Effector memory CD4-positive, alpha-beta T cell (primary cell): ENCODE results near the gene IMP4.

Experiments
- DNase-seq, 3 donors: peaks; one replicate each; pipeline ENCODE4 v3.0.0-alpha.2; 2020
- H3K27ac ChIP-seq: 2 replicates; pipeline ENCODE4 v1.7.0; 2013; ENCODE audit warnings: mild to moderate bottlenecking, low read length, moderate library complexity; ENCODE audit not compliant: insufficient read depth, poor library complexity, severe bottlenecking
- H3K27me3 ChIP-seq: replicated peaks from 2 replicates; pipeline ENCODE4 v1.7.0; 2013; ENCODE audit warnings: mild to moderate bottlenecking, low read length; ENCODE audit not compliant: insufficient read depth, control insufficient read depth, poor library complexity, severe bottlenecking
- H3K36me3 ChIP-seq: 2 replicates; pipeline ENCODE4 v1.7.0; 2013; ENCODE audit warnings: mild to moderate bottlenecking, low read length, moderate library complexity; ENCODE audit not compliant: control insufficient read depth, insufficient read depth
- H3K4me1 ChIP-seq: 2 replicates; pipeline ENCODE4 v1.7.0; 2013; ENCODE audit warnings: low read length, mild to moderate bottlenecking; ENCODE audit not compliant: control insufficient read depth, insufficient read depth, poor library complexity, severe bottlenecking
- H3K4me3 ChIP-seq: 2 replicates; pipeline ENCODE4 v1.7.0; 2013; ENCODE audit warnings: low read length, low read depth, mild to moderate bottlenecking; ENCODE audit not compliant: insufficient read depth, poor library complexity, severe bottlenecking
- H3K9me3 ChIP-seq: 2 replicates; pipeline ENCODE4 v1.7.0; 2013; ENCODE audit warnings: mild to moderate bottlenecking, low read length, moderate library complexity; ENCODE audit not compliant: control insufficient read depth

IMP4 gene

GRCh38 chr2:130336150-130336876 lies 6.4 kb upstream of the IMP4 start:
- H3K36me3 ChIP-seq, result peaks cover 18% of the 10 kb centered on the region
- H3K4me3 ChIP-seq, result no peak overlapping the region
- no peak for DNase-seq
- H3K9me3 ChIP-seq, result no peaks in the 10 kb centered on the region
- H3K4me1 ChIP-seq, result peaks cover 6% of the 10 kb centered on the region
- no peaks in the 10 kb centered on the region for H3K27me3 ChIP-seq
- H3K27ac ChIP-seq, result no peak overlapping the region

DNA sequence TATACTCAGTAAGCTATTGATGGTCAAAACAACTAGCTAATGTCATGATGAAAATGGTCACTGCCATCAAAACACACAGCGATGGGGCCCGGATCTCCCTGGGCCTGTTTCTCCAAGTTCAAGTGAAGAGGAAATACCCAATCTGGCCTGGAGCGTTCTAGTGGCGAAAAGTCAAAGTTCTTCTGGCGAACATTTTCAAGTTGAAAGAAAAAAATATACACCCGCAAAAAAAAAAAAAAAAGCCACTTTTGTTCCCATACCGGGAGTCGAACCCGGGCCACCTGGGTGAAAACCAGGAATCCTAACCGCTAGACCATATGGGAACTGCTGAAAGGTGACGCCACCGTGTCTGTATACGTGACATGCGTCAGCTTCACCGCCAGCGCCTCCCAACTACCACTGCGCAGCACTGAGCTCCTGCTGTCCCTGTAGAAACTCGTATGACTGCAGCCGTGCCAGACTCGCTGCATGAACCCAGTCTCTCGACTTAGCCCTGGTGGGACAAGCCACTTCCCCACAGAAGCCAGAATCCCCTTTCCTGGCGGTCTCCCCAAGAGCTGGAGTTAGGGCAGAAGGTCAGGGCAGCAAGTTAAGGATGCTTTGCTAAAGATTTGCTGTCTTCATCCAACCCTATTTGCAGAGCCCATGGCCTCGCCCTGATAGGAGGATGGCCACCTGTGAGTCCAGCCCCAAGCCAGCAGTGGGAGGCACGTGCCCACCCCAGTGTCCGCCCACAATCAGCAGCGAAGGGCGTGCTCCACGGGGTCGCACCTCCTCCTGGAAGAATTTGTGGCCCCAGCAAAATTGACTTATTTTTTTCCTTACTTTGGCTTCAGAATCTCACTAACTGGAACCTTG lies 5.6 kb upstream of the IMP4 start:
- Histone ChIP-seq H3K36me3 (peaks cover 18% of the 10 kb centered on the region), H3K27me3 (no peaks in the 10 kb centered on the region), H3K27ac (no peak overlapping the region), H3K4me3 (no peak overlapping the region), H3K4me1 (peaks cover 6% of the 10 kb centered on the region), H3K9me3 (no peaks in the 10 kb centered on the region)
- peak in 2 of 3 donors; percentile 21 to 40 for DNase-seq

DNA sequence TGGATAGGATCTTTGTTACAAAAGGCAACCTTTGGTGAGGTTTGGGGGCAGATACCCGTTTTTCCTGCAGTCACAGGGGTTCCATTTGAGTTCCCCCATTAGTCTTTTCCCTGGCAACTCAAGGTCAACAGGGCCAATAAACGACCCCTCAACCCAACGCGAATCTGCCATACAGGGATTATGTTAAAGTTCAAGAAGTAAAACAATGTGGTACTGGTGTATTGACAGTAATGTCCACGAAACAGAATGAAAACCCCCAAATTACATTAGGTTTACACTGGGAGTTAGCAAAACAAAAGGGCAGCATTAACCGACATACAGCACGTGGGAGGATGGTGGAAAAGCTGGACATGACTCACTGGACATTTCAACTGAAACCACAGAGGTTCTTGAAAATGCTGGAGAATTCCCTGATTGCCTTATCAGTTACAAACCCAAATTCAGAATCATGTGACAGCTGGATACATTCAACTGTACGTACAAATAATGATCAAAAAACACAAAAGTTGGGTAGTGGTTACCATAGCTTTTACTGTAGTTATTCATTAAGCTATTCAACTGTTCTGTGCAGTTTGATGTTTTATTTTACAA lies 4.9 kb upstream of the IMP4 start:
- no peak for DNase-seq
- Histone ChIP-seq H3K36me3 (peaks cover 18% of the 10 kb centered on the region), H3K27ac (no peak overlapping the region), H3K9me3 (no peaks in the 10 kb centered on the region), H3K4me3 (no peak overlapping the region), H3K27me3 (no peaks in the 10 kb centered on the region), H3K4me1 (no peaks in the 10 kb centered on the region)

DNA sequence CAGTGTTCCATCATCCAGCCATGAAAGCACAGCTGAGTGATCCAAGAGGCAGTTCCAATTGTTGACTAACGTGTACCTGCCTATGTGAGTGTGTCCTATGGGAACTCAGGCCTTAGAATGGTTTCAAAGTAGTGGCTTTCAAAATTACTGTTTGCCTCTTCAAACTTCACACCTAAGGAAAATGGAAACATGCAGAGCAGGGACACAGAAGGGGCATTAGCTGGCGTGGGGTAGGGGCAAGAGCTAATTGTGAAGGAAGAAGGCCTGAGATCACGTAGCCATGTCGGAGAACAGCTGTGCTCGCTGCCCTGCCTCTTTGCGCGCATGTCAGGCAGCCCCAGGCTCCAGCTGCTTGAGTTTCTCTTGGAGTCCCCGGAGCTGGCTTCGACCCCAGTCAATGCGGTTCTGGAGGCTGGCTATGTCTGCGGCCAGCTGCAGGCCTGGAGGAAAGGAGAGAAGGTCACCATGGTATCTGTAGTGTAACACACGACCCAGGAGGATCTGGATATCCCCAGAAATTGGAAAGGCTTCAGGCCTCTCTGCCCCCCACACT lies 3.8 kb upstream of the IMP4 start:
- H3K4me1 ChIP-seq, result peaks cover 7% of the 10 kb centered on the region
- no peak overlapping the region for H3K27ac ChIP-seq
- no peaks in the 10 kb centered on the region for H3K9me3 ChIP-seq
- peaks cover 18% of the 10 kb centered on the region for H3K36me3 ChIP-seq
- no peak overlapping the region for H3K4me3 ChIP-seq
- no peak for DNase-seq
- no peaks in the 10 kb centered on the region for H3K27me3 ChIP-seq

DNA sequence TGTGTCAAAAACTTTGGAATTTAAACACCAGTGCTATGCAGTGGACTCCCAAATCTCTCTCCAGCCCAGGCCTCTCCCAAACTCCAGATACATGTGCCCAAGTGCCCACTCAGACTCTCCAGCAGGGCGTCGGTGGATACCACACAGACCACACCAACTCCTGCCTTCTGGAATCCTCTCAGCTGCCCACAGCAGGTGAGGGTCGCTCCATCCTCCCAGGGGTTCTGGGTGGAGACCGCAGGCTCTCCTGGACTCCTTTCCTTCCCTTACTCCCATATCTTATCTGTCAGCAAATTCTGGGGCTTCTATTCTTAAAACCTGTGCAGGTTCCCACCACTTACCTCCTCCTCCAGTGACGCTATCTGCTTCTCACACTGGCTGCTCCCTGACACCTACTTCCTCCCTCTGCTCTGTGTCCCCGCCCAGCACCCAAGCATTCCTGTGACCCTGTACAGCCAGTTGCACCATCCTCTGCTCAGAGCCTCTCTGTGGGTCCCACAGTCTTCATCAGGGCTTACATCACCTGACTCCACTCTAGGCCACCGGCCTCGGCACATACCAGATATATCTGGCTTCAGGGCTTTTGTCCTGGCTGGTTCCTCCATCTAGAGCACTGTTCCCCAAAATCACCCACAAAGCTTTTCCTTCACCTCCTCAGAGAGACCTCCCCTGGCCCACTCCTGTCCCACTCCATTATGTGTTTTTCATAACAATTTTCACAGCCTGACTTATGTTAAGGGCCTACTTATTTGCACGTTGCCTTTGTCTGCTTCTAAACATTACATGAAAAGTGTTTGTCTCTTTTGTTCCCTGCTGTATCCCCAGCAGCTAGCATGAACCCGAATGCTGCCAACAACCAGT lies 2.6 kb upstream of the IMP4 start:
- DNase-seq, result no peak
- H3K27ac ChIP-seq, result no peak overlapping the region
- peaks cover 26% of the 10 kb centered on the region for H3K36me3 ChIP-seq
- H3K27me3 ChIP-seq, result no peaks in the 10 kb centered on the region
- no peak overlapping the region for H3K4me3 ChIP-seq
- peaks cover 7% of the 10 kb centered on the region for H3K4me1 ChIP-seq
- H3K9me3 ChIP-seq, result no peaks in the 10 kb centered on the region

- H3K4me3 ChIP-seq, result peak overlapping the region; percentile 82
- H3K27ac ChIP-seq, result peak overlapping the region; percentile 95
- no peaks in the 10 kb centered on the region for H3K9me3 ChIP-seq
- H3K4me1 ChIP-seq, result peaks cover 7% of the 10 kb centered on the region
- peaks cover 40% of the 10 kb centered on the region for H3K36me3 ChIP-seq
- H3K27me3 ChIP-seq, result no peaks in the 10 kb centered on the region
- no peak for DNase-seq
Measured at GRCh38 chr2:130341562-130342019, 1.1 kb upstream of the IMP4 start.

DNA sequence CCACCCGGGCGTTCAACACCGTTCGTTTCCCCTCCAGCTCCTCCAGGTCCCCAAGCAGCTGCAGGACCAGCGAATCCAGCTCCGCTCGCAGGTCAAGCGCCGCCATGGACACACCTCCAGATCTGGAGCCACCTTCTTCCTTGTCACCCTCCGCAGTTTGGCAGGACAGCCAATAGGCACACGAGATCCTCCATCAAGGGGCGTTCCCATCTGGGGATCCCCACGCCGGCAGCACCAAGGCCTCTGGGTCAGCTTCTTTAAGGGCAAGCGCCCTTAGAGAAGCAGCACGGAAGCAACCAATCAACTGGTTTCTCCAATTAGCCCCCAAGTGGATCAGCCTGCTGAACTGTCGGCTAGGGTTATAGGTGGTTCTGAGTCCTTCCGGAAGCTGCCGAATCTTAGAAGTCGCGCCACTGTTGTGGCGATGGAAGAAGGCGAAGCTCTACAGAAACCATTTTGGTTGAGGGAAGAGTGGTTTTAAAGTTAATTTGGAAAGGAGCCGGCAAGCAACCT lies 621 bp upstream of the IMP4 start:
- H3K27ac ChIP-seq, result peak overlapping the region; percentile 95
- no peaks in the 10 kb centered on the region for H3K27me3 ChIP-seq
- no peaks in the 10 kb centered on the region for H3K9me3 ChIP-seq
- DNase-seq, result peak; percentile 74 to 84 (median 82)
- peaks cover 45% of the 10 kb centered on the region for H3K36me3 ChIP-seq
- H3K4me3 ChIP-seq, result peak overlapping the region; percentile 82
- peaks cover 7% of the 10 kb centered on the region for H3K4me1 ChIP-seq

DNA sequence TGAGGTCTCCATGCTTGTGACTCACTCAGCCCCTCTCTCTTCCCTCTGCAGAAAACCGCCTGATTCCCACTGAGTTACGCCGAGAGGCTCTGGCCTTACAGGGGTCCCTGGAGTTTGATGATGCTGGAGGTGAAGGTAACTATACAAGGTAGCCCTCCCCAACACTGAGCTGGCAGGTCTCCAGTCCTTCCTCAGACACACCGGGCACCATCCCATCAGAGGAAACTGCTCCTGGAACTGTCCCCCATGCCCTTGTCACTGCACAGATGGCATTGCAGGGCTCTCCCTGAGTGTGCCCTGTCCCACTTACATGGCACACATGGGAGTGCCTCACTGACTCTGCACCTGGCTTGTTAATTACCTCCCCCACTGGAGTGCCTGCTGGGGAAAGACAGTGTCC lies 1.9 kb downstream of the IMP4 start:
- DNase-seq, result no peak
- H3K36me3 ChIP-seq, result peaks cover 39% of the 10 kb centered on the region
- no peaks in the 10 kb centered on the region for H3K27me3 ChIP-seq
- no peak overlapping the region for H3K4me3 ChIP-seq
- no peaks in the 10 kb centered on the region for H3K9me3 ChIP-seq
- peaks cover 7% of the 10 kb centered on the region for H3K4me1 ChIP-seq
- H3K27ac ChIP-seq, result no peak overlapping the region

GRCh38 chr2:130345091-130345490 lies 2.4 kb downstream of the IMP4 start:
- no peaks in the 10 kb centered on the region for H3K27me3 ChIP-seq
- H3K36me3 ChIP-seq, result peaks cover 39% of the 10 kb centered on the region
- no peak for DNase-seq

More at GRCh38 chr2:130345091-130345490, 2.4 kb downstream of the IMP4 start:
- Histone ChIP-seq H3K4me3 (no peak overlapping the region), H3K27ac (no peak overlapping the region), H3K9me3 (no peaks in the 10 kb centered on the region), H3K4me1 (peaks cover 7% of the 10 kb centered on the region)
